HL-60/S4 (cell line): Measurements from ENCODE around the gene ZNF697.
"Not testable (repeated sequence)": the region's sequence is repeated elsewhere in the genome, so short reads cannot be mapped to it uniquely, and the experiment has no call there.

ENCODE experiments used
- in situ Hi-C: fragments of 300-500 bp; cut with MboI; formaldehyde crosslinking; loops from 2 replicates; pipeline ENCODE4 v1.14.3; 2022; ENCODE audit warnings: low sequenced_read_pairs

ZNF697 gene

DNA sequence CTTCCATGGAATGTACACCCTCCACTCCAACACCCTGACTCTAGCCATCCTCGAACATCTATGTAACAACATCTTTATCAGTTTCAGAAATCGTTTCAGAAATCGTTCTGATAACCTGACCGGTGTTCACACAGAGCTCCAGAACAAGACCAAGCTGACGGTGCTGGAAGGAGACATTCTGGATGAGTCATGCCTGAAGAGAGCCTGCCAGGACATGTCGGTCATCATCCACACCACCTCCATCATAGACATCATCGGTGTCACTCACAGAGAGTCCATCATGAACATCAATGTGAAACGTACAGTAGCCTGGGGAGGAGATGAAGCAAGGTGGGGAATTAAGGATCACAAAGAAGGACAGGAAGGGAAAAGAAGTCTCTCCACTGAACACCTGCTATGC is 43.0 kb downstream of the ZNF697 start:
- in situ Hi-C loops, result not testable (repeated sequence)

DNA sequence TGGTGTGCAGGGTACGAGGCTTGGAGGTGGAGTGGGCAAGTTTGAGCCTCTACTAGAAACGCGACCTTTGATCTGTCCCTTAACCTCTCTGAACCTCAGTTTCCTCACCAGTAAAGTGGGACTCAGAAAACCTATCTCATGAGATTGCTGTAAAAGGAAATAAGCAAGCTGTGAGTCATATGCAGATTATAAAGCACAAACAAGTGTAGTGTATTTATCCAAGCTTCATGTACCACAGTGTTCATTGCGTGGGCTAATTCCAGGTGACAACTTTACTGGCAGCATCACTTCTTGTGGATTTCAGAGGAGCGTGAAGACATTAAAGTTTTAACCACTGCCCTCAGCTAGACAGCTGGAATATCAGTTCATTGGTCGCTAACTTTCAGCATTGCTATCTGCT is 44.4 kb downstream of the ZNF697 start:
- in situ Hi-C loops, result no loop called here

DNA sequence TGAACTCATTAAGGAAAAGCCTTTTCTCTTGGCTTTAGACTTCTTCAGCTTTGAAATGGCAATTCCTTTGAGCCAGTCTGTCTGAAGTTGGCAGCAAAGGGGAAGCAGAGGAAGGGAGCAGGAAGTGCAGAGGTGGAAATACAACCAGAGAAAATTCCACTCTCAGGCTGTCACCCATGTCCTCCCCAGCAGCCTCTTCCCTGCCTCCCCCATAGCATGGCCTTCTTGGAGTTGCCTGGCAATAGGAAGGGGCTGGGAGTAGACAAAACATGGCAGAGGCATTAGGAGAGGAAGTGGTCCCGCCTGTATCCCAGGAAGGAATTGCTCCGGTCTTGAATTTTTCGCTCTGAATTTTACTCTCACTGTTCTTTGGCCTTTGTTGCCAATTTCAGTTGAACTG is 44.8 kb downstream of the ZNF697 start:
- in situ Hi-C loops, result not testable (repeated sequence)

DNA sequence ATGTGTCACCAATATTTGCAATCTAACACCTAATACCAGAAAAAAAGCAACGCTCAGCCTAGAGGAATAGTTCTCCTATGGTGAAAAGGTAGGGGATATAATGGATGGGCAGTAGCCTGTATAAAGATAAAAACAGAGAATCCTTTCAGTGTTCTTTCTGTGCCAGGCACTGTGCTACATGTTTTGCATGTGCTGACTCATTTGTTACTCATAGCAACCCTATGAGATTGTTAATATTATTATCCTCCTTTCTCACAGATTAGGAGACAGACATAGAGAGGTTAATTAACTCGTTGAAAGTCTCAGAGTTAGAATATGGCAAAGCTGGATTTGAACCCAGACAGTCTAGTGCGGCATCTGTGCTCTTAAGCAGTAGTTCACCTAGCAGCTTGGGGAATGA is 45.3 kb downstream of the ZNF697 start:
- in situ Hi-C loops, result not testable (repeated sequence)

DNA sequence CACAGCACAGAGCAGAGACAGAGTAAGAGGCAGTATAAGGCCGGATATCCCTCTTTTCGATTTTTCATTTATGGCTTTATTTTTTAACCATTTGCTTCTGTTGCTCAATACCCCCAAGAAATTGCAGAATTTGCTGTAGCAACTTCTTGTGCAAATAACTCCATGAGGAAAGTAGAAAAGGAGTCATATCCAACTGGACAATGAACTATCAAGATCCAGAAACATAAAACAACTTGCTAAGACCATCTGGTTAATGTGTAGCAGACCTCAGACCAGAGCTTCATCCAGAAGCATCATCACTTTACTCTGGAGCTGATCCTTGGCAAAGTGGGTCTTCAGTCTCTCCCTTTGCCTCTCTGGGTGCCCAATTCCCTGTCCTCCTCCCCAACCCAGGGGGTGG is 45.9 kb downstream of the ZNF697 start:
- in situ Hi-C loops, result no loop called here

DNA sequence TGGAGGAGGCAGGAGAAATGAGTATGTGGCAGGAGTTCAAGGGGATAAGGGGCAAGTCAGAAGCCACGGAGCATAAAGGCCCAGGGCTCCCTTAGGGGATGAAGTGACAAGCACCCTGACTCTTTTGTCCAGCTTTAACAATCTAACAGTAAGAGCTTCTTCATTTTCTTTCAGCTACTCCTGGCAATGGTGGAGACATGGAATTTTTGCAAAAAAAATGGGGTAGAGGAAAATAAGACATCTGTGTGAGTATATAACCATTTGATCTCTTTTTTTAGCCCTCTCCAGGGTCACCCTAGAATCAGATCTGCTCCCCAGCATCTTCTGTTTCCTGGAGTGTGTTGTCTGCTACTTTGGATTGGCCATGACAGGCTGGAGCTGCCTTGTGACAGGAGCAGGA is 47.1 kb downstream of the ZNF697 start:
- in situ Hi-C loops, result no loop called here

DNA sequence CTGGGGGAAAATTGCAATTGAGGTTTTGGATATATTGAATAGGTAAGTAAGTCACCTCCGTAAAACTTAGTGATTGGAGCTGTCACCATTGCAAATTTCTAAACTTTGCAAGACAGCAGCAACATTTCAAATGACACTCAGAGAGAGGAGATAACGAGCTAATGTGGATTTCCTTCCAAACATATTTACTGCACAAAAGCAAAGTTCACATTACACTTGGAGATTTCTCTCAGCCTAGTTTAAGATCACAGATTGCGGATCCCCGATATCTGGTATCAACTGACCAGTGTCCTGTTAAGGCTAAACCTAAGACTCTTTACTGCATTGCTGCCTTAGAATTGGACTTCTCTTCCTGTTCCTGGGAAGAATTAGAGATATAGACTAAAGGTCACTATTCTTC is 47.5 kb downstream of the ZNF697 start:
- in situ Hi-C loops, result no loop called here

DNA sequence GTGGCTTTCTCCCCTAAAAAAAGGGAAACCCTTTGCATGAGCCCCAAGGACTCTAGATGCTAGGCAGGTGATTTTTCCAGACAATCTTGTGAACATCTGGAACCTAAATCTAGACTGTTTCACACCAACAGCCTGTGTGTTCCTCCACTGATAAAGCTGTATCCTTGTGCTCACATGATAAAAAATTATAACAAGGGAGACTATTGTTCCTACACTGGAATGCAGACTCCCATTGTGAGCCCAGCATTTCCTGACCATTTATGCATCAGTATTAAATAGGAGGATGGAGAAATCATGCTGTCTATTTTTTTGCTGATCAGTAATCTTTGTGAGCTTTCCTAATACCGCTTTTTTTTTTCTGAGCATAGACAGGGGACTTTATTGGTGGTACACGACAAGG is 52.5 kb downstream of the ZNF697 start:
- in situ Hi-C loops, result no loop called here

DNA sequence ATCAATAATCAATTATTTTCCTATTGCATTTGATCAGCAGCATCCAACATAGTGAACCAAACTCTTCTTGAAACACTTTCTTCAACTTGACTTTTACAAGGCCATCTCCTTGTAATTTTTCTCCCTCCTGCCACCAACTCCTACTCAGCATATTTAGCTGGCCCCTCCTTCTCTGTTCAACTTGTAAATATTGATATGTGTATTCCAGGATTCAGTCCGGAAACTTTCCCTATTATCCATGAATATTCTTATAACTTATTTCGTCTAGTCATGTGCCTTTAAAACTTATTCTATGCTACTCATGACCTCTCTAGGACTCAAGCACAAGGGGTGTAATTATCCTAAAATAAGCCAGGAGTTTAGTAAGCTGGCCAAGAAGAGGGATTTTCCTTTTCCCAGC is 52.9 kb downstream of the ZNF697 start:
- in situ Hi-C loops, result no loop called here

DNA sequence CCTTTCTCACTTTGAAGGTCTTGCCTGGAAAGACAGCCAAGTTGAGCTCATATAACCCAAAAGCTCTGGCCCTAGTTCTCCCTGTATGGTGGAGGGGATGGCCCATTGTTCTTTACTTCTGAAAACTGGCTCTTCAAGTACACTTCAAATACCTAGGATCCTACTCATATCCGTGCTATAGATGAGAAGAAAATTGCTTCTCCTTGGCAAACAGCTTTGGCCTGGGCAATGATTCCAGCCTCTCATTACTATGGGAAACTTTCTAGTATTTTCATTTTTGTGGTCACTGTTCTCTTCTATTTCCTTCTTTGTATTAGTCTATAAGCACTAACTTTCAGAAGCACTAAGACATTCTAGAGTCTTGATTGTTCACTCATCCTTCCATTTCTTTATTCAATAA is 53.7 kb downstream of the ZNF697 start:
- in situ Hi-C loops, result no loop called here

DNA sequence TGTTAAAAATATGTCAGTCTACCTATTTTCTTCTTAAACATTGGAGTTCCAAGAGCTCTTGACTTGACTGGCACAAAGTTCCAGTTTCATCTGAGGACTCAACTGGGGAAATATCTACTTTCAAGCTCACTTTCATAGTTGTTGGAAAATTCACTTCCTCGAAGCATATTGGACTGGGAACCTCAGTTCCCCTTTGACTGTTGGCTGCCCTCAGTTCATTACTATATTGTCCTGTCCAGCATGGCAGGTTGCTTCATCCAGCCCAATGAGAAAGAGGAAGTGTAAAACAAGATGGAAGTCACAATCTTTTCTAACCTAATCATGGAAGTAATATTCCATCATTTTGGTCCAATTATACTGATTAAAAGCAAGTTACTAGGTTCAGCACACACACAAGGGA is 54.3 kb downstream of the ZNF697 start:
- in situ Hi-C loops, result no loop called here

DNA sequence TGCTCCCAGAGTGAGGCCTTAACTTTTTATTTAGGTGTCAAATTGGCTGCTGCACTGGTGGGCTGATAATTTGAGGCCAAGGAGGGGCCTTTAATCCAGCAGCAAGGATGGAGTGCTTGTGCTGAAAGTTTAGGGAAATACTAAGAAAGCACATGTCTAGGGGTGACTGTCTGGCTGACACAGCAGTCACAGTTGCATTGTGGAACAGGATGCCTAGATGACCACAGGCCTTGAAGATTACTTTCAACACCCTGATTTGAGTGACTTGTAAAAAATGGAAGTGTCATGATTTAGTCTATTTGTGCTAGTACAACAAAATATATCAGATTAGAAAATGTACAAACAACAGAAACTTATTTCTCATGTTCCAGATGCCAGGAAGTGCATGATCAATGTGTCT is 57.7 kb downstream of the ZNF697 start:
- in situ Hi-C loops, result no loop called here

DNA sequence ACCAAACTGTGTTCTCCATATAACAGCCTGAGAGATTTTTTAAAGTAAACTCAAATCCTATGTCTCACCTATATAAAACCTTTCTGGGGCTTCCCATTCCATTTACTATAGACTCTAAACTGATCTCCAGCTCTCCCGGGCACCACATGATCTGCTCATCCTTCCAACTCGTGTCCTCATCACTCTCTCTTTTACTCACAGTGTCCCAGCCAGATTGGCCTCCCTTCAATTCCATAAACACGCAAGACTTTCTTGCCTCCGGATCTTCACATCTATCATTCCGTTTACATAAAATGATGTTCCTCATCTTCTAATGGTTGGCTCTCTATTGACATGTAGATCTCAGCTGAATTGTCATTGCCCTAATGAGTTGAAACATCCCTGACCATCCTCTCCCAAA is 59.4 kb downstream of the ZNF697 start:
- in situ Hi-C loops, result no loop called here

DNA sequence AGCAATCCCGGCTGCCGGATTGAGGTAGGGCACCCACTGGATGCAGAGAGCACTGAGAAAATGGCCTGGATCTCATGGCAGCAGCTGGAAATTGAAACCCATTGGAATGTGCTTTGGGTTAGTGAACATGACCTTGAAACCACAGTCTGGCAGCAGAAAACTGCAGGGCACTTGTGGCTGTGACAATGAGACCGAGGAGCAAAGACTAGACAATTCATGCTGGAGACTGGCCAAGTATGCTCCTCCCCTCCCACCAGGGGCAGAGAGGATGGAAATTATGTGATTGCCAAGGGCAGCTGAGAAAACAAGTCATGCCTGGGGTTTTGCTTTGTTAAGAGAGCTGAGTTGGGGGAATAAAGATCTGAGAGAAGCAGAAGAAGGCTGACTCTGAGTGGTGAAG is 60.7 kb downstream of the ZNF697 start:
- in situ Hi-C loops, result no loop called here

DNA sequence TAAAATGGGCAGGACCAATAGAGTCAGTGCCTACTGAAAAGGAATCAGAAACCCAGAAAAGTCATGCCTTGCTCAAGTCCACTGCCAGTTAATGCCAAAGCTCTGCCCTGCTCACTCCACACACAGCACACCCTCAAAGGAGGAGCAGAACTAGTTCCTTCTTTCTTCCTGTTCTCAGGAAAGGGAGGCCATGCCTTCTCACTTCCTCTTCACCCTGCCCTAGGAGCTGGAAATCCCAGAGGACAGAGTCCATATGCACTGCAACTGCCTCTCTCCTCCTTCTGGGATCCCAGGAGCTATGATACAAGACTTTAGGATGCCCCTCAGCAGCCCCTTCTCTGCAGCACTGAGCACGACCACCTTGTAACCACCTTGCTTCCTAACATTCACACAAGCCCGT is 62.3 kb downstream of the ZNF697 start:
- in situ Hi-C loops, result not testable (repeated sequence)

DNA sequence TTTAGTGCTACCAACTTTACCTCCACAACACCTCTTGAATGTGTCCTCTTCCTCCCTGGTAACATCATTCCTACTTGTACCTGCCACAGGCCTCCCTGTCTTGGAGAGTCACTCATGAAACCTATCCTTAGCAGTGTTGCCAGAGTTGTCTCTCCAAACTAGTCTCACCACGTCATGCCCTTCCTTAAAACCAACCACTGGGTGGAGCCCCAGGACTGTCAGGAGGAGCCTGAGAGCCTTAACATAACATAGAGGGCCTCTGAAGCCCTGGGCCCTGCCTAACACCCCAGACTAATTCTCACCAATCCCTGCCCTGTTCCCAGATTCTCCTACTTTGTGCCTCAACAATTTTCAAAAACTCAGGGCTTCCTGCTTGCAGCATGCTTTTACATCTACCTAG is 65.3 kb downstream of the ZNF697 start:
- in situ Hi-C loops, result no loop called here

DNA sequence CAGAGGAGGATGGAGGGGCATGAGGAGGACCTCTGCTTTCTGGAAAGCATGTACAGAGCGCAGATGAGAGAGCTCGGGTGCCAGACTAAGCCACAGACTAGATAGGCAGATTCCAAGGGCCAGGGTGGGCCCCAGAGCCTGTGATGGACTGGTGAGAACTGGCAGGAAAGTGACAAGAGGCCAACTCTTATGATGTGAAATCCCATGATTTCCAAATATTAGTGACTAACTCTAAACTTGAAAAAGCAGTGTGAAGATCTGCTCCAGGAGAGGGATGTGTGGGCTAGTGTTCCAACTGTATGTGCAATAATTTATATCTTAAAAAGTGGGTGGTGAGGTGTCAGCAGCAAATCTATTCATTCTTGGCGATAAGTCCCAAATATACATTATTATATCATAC is 67.0 kb downstream of the ZNF697 start:
- in situ Hi-C loops, result not testable (repeated sequence)

DNA sequence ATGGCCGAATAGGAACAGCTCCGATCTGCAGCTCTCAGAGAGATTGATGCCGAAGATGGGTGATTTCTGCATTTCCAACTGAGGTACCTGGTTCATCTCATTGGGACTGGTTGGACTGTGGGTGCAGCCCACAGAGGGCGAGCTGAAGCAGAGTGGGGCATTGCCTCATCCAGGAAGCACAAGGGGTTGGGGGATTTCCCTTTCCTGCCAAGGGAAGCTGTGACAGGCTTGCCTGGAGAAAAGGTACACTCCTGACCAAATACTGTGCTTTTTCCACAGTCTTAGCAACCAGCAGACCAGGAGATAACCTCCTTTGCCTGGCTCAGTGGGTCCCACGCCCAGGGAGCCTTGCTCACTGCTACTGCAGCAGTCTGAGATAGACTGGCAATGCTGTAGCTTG is 74.2 kb downstream of the ZNF697 start:
- in situ Hi-C loops, result no loop called here

DNA sequence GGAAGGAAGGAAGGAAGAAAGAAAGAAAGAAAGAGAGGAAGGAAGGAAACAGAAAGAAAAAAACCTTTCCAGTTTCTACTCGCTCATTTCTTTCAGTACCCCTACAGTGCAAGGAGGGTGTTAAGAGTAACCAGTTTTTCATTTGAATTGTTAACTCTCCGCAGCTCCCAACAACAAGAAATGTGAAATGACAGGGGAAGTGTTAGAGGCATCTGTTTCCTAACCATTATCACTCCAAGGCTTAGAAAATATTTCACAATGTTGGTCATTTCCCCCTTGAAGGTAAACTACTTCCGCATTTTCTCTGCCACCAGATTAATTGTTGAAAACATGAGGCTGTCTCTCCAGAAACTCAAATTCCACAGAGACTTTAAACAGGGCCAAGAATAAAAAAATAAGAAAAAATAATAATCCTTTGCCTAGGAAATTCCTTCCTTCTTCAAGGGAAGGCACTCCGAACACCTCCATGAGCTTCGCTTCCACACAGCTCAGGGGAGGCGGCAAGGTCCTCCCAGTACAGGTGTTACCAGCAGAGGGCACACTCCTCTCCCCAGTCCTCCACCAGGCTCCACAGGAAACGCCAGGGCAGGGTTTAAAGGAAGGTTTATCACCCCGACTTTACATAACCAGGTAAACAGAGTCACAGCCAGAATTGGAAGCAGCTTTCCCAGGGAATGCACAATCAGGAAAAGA is 78.0 kb downstream of the ZNF697 start:
- in situ Hi-C loops, result not testable (repeated sequence)
